Cardiac fibroblast (primary cell): ENCODE data around the gene CDPF1.
"Not testable (repeated sequence)": the region's sequence is repeated elsewhere in the genome, so short reads cannot be mapped to it uniquely, and the experiment has no call there.

Source experiments
- DNase-seq, 2 donors: peaks; one replicate each; pipeline versions ENCODE4 v3.0.0 to v3.0.0-alpha.2; 2010; ENCODE audit warnings: low read depth in 2 of 2
- H3K4me3 ChIP-seq, 2 donors: replicated peaks in 1 of 2; 1 replicate in 1 of 2; 2 replicates in 1 of 2; pipeline ENCODE4 v1.5.1; 2011; ENCODE audit warnings: low read depth in 2 of 2, low read length in 2 of 2, mild to moderate bottlenecking in 2 of 2, moderate library complexity in 1 of 2
- CTCF ChIP-seq: IDR thresholded peaks from one replicate; pipeline ENCODE4 v1.5.1; 2011; ENCODE audit warnings: low read depth, mild to moderate bottlenecking, low read length, inconsistent platforms

CDPF1 gene

DNA sequence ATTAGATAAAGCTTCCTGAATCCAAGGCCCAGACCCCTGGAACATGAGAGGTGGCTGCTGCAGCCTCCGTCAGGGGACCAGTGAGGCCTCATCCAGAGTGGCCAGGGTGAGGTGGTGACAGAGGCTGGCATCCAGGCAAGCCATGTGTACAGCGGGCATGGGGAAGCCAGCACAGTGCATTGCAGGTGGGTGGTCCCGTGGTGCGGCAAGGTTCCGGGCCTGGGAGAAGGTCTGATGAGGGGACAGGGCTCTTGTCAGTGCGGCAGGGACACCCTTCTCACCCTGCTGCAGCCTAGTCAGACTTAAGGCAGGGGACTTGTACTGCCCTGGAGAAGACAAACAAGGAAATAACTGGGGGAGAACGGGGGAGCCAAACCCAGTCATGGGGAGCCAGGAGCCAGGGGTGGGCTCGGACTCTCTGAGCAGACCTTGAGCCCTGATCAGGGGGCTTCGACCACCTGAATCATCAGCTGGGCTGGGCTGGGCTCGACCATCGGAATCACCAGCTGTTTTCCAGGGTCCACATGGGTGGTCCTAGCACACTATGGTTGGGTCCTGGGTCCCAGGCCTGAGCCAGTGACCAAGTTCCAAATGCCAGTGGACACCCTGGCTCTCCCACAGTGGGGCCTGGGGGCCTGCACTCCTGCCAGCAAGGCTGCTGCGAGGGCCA is 22.8 kb upstream of the CDPF1 start:
- no peak for DNase-seq
- H3K4me3 ChIP-seq: no peak overlapping the region
- TF ChIP-seq CTCF: no peak

- DNase-seq: no peak
- TF ChIP-seq CTCF: no peak
- H3K4me3 ChIP-seq: no peak overlapping the region
Observed at GRCh38 chr22:46272196-46272595, 22.1 kb upstream of the CDPF1 start.

GRCh38 chr22:46269564-46269963 is 19.5 kb upstream of the CDPF1 start:
- no peak for TF ChIP-seq CTCF
- no peak overlapping the region for H3K4me3 ChIP-seq
- no peak for DNase-seq

GRCh38 chr22:46267431-46268279 is 17.6 kb upstream of the CDPF1 start, which contains the start of gene TTC38:
Gene TTC38, plus strand, starts transcription at chr22:46268008. Its CDS starts 32 bp downstream, at chr22:46268040.
- no peak for TF ChIP-seq CTCF
- H3K4me3 ChIP-seq: peak within 1 kb of the TSS; percentile 75 to 76
- DNase-seq: peak; percentile 80 to 88

DNA sequence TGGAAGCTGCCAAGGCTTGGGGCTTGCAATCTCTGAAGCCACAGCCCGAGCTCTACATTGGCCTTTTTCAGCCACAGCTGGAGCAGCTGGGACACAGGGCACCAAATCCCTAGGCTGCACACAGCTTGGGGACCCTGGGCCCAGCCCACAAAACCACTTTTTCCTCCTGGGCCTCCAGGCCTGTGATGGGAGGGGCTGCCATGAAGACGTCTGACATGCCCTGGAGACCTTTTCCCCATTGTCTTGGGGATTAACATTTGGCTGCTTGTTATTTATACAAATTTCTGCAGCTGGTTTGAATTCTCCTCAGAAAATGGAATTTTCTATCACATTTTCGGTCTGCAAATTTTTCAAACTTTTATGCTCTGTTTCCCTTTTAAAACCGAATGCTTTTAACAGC is 15.5 kb upstream of the CDPF1 start:
- not testable (repeated sequence) for DNase-seq, H3K4me3 ChIP-seq

GRCh38 chr22:46264520-46264919 is 14.4 kb upstream of the CDPF1 start:
- not testable (repeated sequence) for H3K4me3 ChIP-seq, DNase-seq

DNA sequence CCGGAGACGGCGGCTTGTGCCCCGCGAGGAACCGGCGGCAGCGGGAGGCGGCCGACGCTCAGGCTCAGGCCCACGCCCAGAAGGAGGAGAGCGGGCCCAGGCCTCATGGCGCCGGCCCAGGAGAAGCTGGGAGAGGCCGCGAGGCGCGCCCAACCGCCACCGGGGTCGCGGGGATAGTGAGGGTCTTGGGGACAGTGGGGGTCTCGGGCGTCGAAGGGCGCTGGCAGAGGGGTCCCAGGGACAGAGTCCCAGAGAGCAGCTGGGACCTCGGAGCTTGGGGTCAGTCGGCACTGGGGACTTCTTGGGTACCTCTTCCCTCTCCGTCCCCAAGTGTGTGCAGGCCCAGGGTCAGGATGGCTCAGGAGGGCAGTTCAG is 13.1 kb upstream of the CDPF1 start, which contains the start of gene PKDREJ:
PKDREJ (minus strand) TSS at position 128 of the 375 bp plus-strand sequence; CDS start at position 107, 21 bp downstream.
- no peak for DNase-seq
- H3K4me3 ChIP-seq: no peak within 1 kb of the TSS
- TF ChIP-seq CTCF: no peak
